Lower lobe of right lung (tissue), 2 donors: Measurements from ENCODE around the gene CCDC13. TPM values are rescaled to one million over a fixed set of nuclear protein-coding genes. Genes with fewer than 3 reads are reported as not detected.

ENCODE experiments used
- ATAC-seq, 2 donors: fragments of 200-7000 bp; cut with Tn5 transposase; one replicate each; pipeline ENCODE4 v1.9.1; 2020 to 2022; ENCODE audit warnings: mild to moderate bottlenecking in 2 of 2, moderate library complexity in 2 of 2
- DNase-seq: peaks from one replicate; pipeline ENCODE4 v3.0.0-alpha.2; 2020
- H3K27ac ChIP-seq: fragments of 200-600 bp; one replicate; pipeline ENCODE4 v1.8.0; 2022
- H3K27me3 ChIP-seq: fragments of 200-600 bp; one replicate; pipeline ENCODE4 v1.8.0; 2022; ENCODE audit warnings: low read depth
- H3K36me3 ChIP-seq: fragments of 200-600 bp; one replicate; pipeline ENCODE4 v1.8.0; 2022; ENCODE audit warnings: mild to moderate bottlenecking
- H3K4me1 ChIP-seq: fragments of 200-600 bp; one replicate; pipeline ENCODE4 v1.8.0; 2022
- H3K4me3 ChIP-seq: fragments of 200-600 bp; one replicate; pipeline ENCODE4 v1.8.0; 2022; ENCODE audit warnings: mild to moderate bottlenecking
- H3K9me3 ChIP-seq: fragments of 200-600 bp; one replicate; pipeline ENCODE4 v1.8.0; 2022
- CTCF ChIP-seq: fragments of 200-600 bp; IDR thresholded peaks from one replicate; pipeline ENCODE4 v1.8.0; 2022; ENCODE audit warnings: antibody characterized with exemption, mild to moderate bottlenecking
- intact Hi-C: fragments of 100-400 bp; cut with DNase I; formaldehyde crosslinking; loops from one replicate; pipeline ENCODE4 v1.11.0; 2022
- total RNA-seq: library from RNA; stranded (reverse); fragmentation: NEBNext Ultra II Directional; extraction: Animal tissue kit (Norgen Biotek cat#: 25700); gene quantifications from one replicate; pipeline ENCODE4 v1.2.1, GENCODE V29; 2021
- donor health status: DM: no; HTN: yes; CAD: no; lungs with severe emphysema.

CCDC13 gene
- total RNA-seq, 1 donor from 2014 or later = 2.5 TPM

GRCh38 chr3:42751609-42752008 lies 21.4 kb downstream of the CCDC13 start:
- no peak for TF ChIP-seq CTCF
- H3K9me3 ChIP-seq = no peaks in the 10 kb centered on the region
- H3K4me1 ChIP-seq = peaks cover 11% of the 10 kb centered on the region
- H3K27me3 ChIP-seq = no peaks in the 10 kb centered on the region
- ATAC-seq = no peak
- DNase-seq = no peak
- H3K27ac ChIP-seq = no peak overlapping the region
- no peak overlapping the region for H3K4me3 ChIP-seq
- intact Hi-C loops = no loop called here
- no peaks in the 10 kb centered on the region for H3K36me3 ChIP-seq

GRCh38 chr3:42750834-42751233 lies 22.2 kb downstream of the CCDC13 start:
- H3K36me3 ChIP-seq = no peaks in the 10 kb centered on the region
- H3K9me3 ChIP-seq = no peaks in the 10 kb centered on the region
- DNase-seq = no peak
- TF ChIP-seq CTCF = no peak
- intact Hi-C loops = no loop called here
- H3K27ac ChIP-seq = no peak overlapping the region
- H3K4me3 ChIP-seq = no peak overlapping the region
- peaks cover 19% of the 10 kb centered on the region for H3K4me1 ChIP-seq
- H3K27me3 ChIP-seq = no peaks in the 10 kb centered on the region
- ATAC-seq = no peak

GRCh38 chr3:42749753-42750231 lies 23.3 kb downstream of the CCDC13 start:
- Histone ChIP-seq H3K27ac (no peak overlapping the region), H3K4me3 (no peak overlapping the region), H3K36me3 (no peaks in the 10 kb centered on the region), H3K4me1 (peaks cover 21% of the 10 kb centered on the region), H3K27me3 (no peaks in the 10 kb centered on the region), H3K9me3 (no peaks in the 10 kb centered on the region)
- intact Hi-C loops = no loop called here
- ATAC-seq (no peak), DNase-seq (no peak)
- peak; percentile 39 for TF ChIP-seq CTCF

- no peak for TF ChIP-seq CTCF
- no peak for ATAC-seq
- Histone ChIP-seq H3K4me3 (no peak overlapping the region), H3K27me3 (no peaks in the 10 kb centered on the region), H3K4me1 (peaks cover 21% of the 10 kb centered on the region), H3K9me3 (no peaks in the 10 kb centered on the region), H3K27ac (no peak overlapping the region), H3K36me3 (no peaks in the 10 kb centered on the region)
- intact Hi-C loops = no loop called here
- DNase-seq = no peak
Measured at GRCh38 chr3:42749025-42749752, 23.9 kb downstream of the CCDC13 start.

- H3K36me3 ChIP-seq = no peaks in the 10 kb centered on the region
- peaks cover 21% of the 10 kb centered on the region for H3K4me1 ChIP-seq
- TF ChIP-seq CTCF = no peak
- H3K9me3 ChIP-seq = no peaks in the 10 kb centered on the region
- ATAC-seq = no peak
- H3K27ac ChIP-seq = no peak overlapping the region
- no peak overlapping the region for H3K4me3 ChIP-seq
- H3K27me3 ChIP-seq = no peaks in the 10 kb centered on the region
- intact Hi-C loops = no loop called here
- DNase-seq = no peak
Measured at GRCh38 chr3:42747581-42747980, 25.5 kb downstream of the CCDC13 start.
